ENCODE results near the gene TTLL11. TPM values are rescaled to one million over a fixed set of nuclear protein-coding genes. Genes with fewer than 3 reads are reported as not detected.

Gene TTLL11
- total RNA-seq, 4 donors from 2014 or later = 3.2 to 11.8 (median 9.0) TPM

DNA sequence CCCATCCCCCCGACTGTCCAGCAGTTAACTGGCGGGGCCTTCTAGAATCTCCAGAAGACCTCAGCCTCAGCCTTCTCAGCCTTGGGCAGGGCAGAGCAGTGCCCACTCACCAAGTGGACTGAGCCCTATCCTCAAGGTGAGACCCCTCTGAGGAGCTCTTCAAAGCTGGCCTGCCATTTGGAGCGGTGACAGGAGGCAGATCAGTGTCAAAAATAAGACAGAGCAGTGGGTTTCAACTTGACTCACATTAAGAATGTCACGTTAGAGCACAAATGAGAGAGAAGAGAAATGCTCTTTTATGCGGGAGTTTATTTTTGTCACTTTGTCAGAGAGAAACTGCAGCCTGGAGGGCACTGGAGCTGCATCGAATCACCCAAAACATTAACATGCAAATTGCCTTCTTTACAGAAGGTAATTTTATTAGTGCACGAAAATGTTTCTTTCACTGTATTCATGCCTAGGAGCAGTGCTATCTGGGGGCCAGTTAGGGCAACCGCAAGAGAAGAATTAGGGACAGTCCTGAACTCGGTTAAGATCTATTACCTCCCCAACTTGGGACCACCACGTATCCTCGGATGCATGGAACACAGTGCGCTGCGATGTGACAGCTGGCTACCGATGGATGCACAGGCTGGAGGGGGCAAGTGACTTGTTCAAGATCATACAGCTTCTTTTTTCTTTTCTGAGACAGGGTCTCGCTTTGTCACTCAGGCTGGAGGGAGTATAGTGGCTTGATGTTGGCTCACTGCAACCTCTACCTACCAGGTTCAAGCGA is 253.2 kb downstream of the TTLL11 start:
- H3K36me3 ChIP-seq = no peaks in the 10 kb centered on the region
- no peaks in the 10 kb centered on the region for H3K27me3 ChIP-seq
- WGBS, 2 donors = 60 to 83% methylated on average over 13 to 16 of the region's 16 CpGs
- intact Hi-C loops (cut with DNase I) = no loop called here
- H3K27ac ChIP-seq = no peak overlapping the region
- TF ChIP-seq, protein P1, sequence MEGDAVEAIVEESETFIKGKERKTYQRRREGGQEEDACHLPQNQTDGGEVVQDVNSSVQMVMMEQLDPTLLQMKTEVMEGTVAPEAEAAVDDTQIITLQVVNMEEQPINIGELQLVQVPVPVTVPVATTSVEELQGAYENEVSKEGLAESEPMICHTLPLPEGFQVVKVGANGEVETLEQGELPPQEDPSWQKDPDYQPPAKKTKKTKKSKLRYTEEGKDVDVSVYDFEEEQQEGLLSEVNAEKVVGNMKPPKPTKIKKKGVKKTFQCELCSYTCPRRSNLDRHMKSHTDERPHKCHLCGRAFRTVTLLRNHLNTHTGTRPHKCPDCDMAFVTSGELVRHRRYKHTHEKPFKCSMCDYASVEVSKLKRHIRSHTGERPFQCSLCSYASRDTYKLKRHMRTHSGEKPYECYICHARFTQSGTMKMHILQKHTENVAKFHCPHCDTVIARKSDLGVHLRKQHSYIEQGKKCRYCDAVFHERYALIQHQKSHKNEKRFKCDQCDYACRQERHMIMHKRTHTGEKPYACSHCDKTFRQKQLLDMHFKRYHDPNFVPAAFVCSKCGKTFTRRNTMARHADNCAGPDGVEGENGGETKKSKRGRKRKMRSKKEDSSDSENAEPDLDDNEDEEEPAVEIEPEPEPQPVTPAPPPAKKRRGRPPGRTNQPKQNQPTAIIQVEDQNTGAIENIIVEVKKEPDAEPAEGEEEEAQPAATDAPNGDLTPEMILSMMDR (IDR thresholded peaks at IDR 0.05) = no peak
- TF ChIP-seq POLR2A (IDR thresholded peaks at IDR 0.05) = no peak
- H3K9me3 ChIP-seq = no peaks in the 10 kb centered on the region
- no peak overlapping the region for H3K4me3 ChIP-seq
- DNase-seq = no peak
- no peaks in the 10 kb centered on the region for H3K4me1 ChIP-seq

DNA sequence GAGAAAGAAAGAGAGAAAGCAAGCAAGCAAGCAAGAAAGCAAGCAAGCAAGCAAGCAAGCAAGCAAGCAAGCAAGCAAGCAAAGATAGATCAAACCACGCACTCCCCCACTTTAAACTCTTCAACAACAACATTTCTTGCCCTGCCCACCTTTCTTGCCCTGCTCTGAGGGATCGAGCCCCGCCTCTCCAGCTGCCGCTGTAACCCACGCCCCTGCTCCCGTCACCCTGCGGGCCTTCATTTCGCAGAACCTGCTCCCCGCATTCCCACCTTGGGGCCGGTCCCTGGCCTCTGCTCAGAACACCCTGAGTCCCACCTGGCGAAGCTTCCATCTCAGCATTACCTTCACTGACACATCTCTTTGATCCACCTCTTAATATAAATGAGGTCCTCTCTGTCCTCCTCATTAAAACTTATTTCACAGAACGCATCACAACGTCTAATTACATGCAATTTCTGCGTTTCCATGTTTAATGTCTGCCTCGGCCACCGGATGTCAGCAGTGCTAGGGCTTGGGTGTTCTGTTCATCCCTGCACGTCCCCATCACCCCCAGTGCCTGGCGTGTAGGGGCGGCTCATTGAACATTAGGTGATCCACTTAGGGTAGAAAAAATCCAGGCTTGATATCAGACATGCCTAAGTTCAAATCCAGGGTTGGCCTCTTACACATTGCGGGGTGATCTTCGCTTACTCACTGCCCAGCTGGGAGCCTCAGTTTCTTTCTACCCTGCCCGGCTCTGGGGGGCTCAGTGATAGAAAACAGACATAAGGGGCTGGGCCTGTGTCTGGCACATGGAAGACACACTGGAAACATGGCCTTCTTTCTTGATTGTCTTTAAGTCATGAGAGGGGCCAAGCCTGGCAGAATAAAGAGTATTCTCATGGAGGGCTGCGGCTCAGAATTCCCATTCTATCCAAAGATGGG is 254.1 kb downstream of the TTLL11 start:
- WGBS, 2 donors = 87 to 88% methylated on average over 14 to 20 of the region's 23 CpGs
- no peaks in the 10 kb centered on the region for H3K4me1 ChIP-seq
- no peaks in the 10 kb centered on the region for H3K36me3 ChIP-seq
- no peak for TF ChIP-seq POLR2A (IDR thresholded peaks at IDR 0.05)
- TF ChIP-seq, protein P1 (IDR thresholded peaks at IDR 0.05) = no peak
- H3K4me3 ChIP-seq = no peak overlapping the region
- intact Hi-C loops (cut with DNase I) = no loop called here
- no peak overlapping the region for H3K27ac ChIP-seq
- no peak for DNase-seq
- no peaks in the 10 kb centered on the region for H3K27me3 ChIP-seq
- H3K9me3 ChIP-seq = no peaks in the 10 kb centered on the region

- 60 to 68% methylated on average over 9 of the region's 9 CpGs for WGBS, 2 donors
- DNase-seq = no peak
- Histone ChIP-seq H3K9me3 (no peaks in the 10 kb centered on the region), H3K36me3 (no peaks in the 10 kb centered on the region), H3K4me1 (no peaks in the 10 kb centered on the region), H3K27me3 (no peaks in the 10 kb centered on the region), H3K27ac (no peak overlapping the region), H3K4me3 (no peak overlapping the region)
- intact Hi-C loops (cut with DNase I) = no loop called here
- no peak for TF ChIP-seq POLR2A (IDR thresholded peaks at IDR 0.05)
- TF ChIP-seq, protein P1 (IDR thresholded peaks at IDR 0.05) = no peak
Observed at GRCh38 chr9:121837113-121837961, 255.8 kb downstream of the TTLL11 start.

GRCh38 chr9:121836366-121836885 is 256.7 kb downstream of the TTLL11 start:
- DNase-seq = no peak
- Histone ChIP-seq H3K36me3 (no peaks in the 10 kb centered on the region), H3K27ac (no peak overlapping the region), H3K27me3 (no peaks in the 10 kb centered on the region), H3K4me1 (no peaks in the 10 kb centered on the region), H3K9me3 (no peaks in the 10 kb centered on the region), H3K4me3 (no peak overlapping the region)
- WGBS, 2 donors = 55 to 79% methylated on average over 1 of the region's 3 CpGs
- TF ChIP-seq POLR2A (IDR thresholded peaks at IDR 0.05) = no peak
- TF ChIP-seq, protein P1 (IDR thresholded peaks at IDR 0.05) = no peak
- intact Hi-C loops (cut with DNase I) = no loop called here
